ENCODE measurements around the gene HERC3. TPM values are rescaled to one million over a fixed set of nuclear protein-coding genes. Genes with fewer than 3 reads are reported as not detected.
A peak's percentile ranks its signal among the peaks of the same experiment; 100 is the strongest.

Gene HERC3
- polyA plus RNA-seq, 3 donors = 30.5 to 36.9 (median 36.7) TPM

GRCh38 chr4:88736264-88736663 lies 144.0 kb downstream of the HERC3 start:
- Mint-ChIP-seq H3K27ac (no peak overlapping the region), H3K4me1 (peaks cover 9% of the 10 kb centered on the region), H3K27me3 (ENCODE audit: low read depth in 3 of 3) (no peaks in the 10 kb centered on the region), H3K36me3 (peaks cover 72 to 73% of the 10 kb centered on the region in 2 donors), H3K9me3 (peaks cover 0 to under 1% (median 0%) of the 10 kb centered on the region in 7 donors), H3K4me3 (no peak overlapping the region)
- intact Hi-C loops (cut with micrococcal nuclease) = no loop called here
- no peak overlapping the region for H3K27ac ChIP-seq (ENCODE audit: low read depth in 1 of 2, low read length in 2 of 2)
- no peak overlapping the region for H3K9ac ChIP-seq (ENCODE audit: insufficient read depth, low read length, poor library complexity, severe bottlenecking)
- H3K4me3 ChIP-seq (replicated peaks in 1 of 3; ENCODE audit: low read depth in 2 of 3, low read length in 3 of 3) = no peak overlapping the region
- no peaks in the 10 kb centered on the region for H3K27me3 ChIP-seq (ENCODE audit: control insufficient read depth in 2 of 2, insufficient read depth in 2 of 2, low read length in 2 of 2)
- 60% methylated on average over 1 of the region's 3 CpGs for WGBS (ENCODE audit: insufficient coverage)
- H3K36me3 ChIP-seq (replicated peaks in 1 of 2; ENCODE audit: control insufficient read depth in 1 of 2, insufficient read depth in 2 of 2, low read length in 2 of 2) = peaks cover 76 to 95% of the 10 kb centered on the region in 2 donors
- H3K4me1 ChIP-seq (ENCODE audit: control insufficient read depth in 1 of 2, insufficient read depth in 2 of 2, low read length in 2 of 2) = no peaks in the 10 kb centered on the region
- no peaks in the 10 kb centered on the region for H3K79me2 ChIP-seq (ENCODE audit: insufficient read depth, low read length)
- DNase-seq = no peak
- no peak overlapping the region for H2AFZ ChIP-seq (ENCODE audit: insufficient read depth, low read depth, low read length, poor library complexity, severe bottlenecking)
- no peak overlapping the region for H3K4me2 ChIP-seq (replicated peaks; ENCODE audit: extremely low read depth, low read length, poor library complexity, severe bottlenecking)
- peaks cover 26% of the 10 kb centered on the region for H4K20me1 ChIP-seq (ENCODE audit: insufficient read depth, low read length)
- H3K9me3 ChIP-seq (replicated peaks in 1 of 2; ENCODE audit: control insufficient read depth in 1 of 2, insufficient read depth in 1 of 2, low read length in 2 of 2) = no peaks in the 10 kb centered on the region
- TF ChIP-seq CTCF (IDR thresholded peaks at IDR 0.05) = no peak

GRCh38 chr4:88737307-88737941 lies 145.1 kb downstream of the HERC3 start:
- intact Hi-C loops (cut with micrococcal nuclease) = no loop called here
- no peak overlapping the region for H3K27ac ChIP-seq (ENCODE audit: low read depth in 1 of 2, low read length in 2 of 2)
- H3K79me2 ChIP-seq (ENCODE audit: insufficient read depth, low read length) = no peaks in the 10 kb centered on the region
- TF ChIP-seq CTCF (IDR thresholded peaks at IDR 0.05) = no peak
- H3K4me3 ChIP-seq (replicated peaks in 1 of 3; ENCODE audit: low read depth in 2 of 3, low read length in 3 of 3) = no peak overlapping the region
- H3K4me1 Mint-ChIP-seq = peaks cover 9% of the 10 kb centered on the region
- H3K27me3 Mint-ChIP-seq (ENCODE audit: low read depth in 3 of 3) = no peaks in the 10 kb centered on the region
- no peak overlapping the region for H3K4me3 Mint-ChIP-seq
- H3K36me3 Mint-ChIP-seq = peaks cover 73 to 76% of the 10 kb centered on the region in 2 donors
- H3K9ac ChIP-seq (ENCODE audit: insufficient read depth, low read length, poor library complexity, severe bottlenecking) = no peak overlapping the region
- no peaks in the 10 kb centered on the region for H3K27me3 ChIP-seq (ENCODE audit: control insufficient read depth in 2 of 2, insufficient read depth in 2 of 2, low read length in 2 of 2)
- no peak overlapping the region for H3K4me2 ChIP-seq (replicated peaks; ENCODE audit: extremely low read depth, low read length, poor library complexity, severe bottlenecking)
- peak overlapping the region in 3 of 7 donors; percentile 2 to 46 (median 12) for H3K27ac Mint-ChIP-seq
- DNase-seq = no peak
- peaks cover 26% of the 10 kb centered on the region for H4K20me1 ChIP-seq (ENCODE audit: insufficient read depth, low read length)
- no peaks in the 10 kb centered on the region for H3K9me3 Mint-ChIP-seq
- peaks cover 69 to 95% of the 10 kb centered on the region in 2 donors for H3K36me3 ChIP-seq (replicated peaks in 1 of 2; ENCODE audit: control insufficient read depth in 1 of 2, insufficient read depth in 2 of 2, low read length in 2 of 2)
- WGBS (ENCODE audit: insufficient coverage) = 30% methylated on average over 4 of the region's 14 CpGs
- H3K4me1 ChIP-seq (ENCODE audit: control insufficient read depth in 1 of 2, insufficient read depth in 2 of 2, low read length in 2 of 2) = no peaks in the 10 kb centered on the region
- H3K9me3 ChIP-seq (replicated peaks in 1 of 2; ENCODE audit: control insufficient read depth in 1 of 2, insufficient read depth in 1 of 2, low read length in 2 of 2) = no peaks in the 10 kb centered on the region
- no peak overlapping the region for H2AFZ ChIP-seq (ENCODE audit: insufficient read depth, low read depth, low read length, poor library complexity, severe bottlenecking)
